Activated T-cell treated with anti-CD3 and anti-CD28 coated beads, Interleukin-2, amount 50 U/mL, for 72 hours (primary cell): ENCODE results near the gene DDX10. TPM values are rescaled to one million over a fixed set of nuclear protein-coding genes. Genes with fewer than 3 reads are reported as not detected.
"Not testable (repeated sequence)": the region's sequence is repeated elsewhere in the genome, so short reads cannot be mapped to it uniquely, and the experiment has no call there.

Experiments
- ATAC-seq, 2 donors: fragments of 150-1000 bp; cut with Tn5 transposase; replicated peaks in 1 of 2; 2 replicates each; pipeline ENCODE4 v1.10.0; 2021; ENCODE audit warnings: moderate library complexity in 2 of 2, mild to moderate bottlenecking in 1 of 2
- DNase-seq, 2 donors: peaks; one replicate each; pipeline ENCODE4 v3.0.0; 2021 to 2022; ENCODE audit warnings: mixed read lengths in 1 of 2
- H3K27ac Mint-ChIP-seq: one replicate; pipeline ENCODE4 v1.8.0; 2022; ENCODE audit warnings: mild to moderate bottlenecking, moderate library complexity, mixed read lengths
- H3K27me3 Mint-ChIP-seq: one replicate; pipeline ENCODE4 v1.8.0; 2022; ENCODE audit warnings: low read depth, mixed read lengths
- H3K36me3 Mint-ChIP-seq, 2 donors: one replicate each; pipeline ENCODE4 v1.8.0; 2022; ENCODE audit warnings: mixed read lengths in 2 of 2, mild to moderate bottlenecking in 1 of 2; ENCODE audit not compliant: insufficient read depth in 2 of 2
- H3K4me1 Mint-ChIP-seq: one replicate; pipeline ENCODE4 v1.8.0; 2022; ENCODE audit warnings: low read depth, mixed read lengths
- H3K4me3 Mint-ChIP-seq, 2 donors: one replicate each; pipeline ENCODE4 v1.8.0; 2022; ENCODE audit warnings: mild to moderate bottlenecking in 2 of 2, mixed read lengths in 2 of 2, moderate library complexity in 2 of 2
- H3K9me3 Mint-ChIP-seq, 2 donors: one replicate each; pipeline ENCODE4 v1.8.0; 2022; ENCODE audit warnings: mixed read lengths in 2 of 2
- total RNA-seq, 2 donors: library from RNA; stranded (reverse); gene quantifications; one replicate each; pipeline ENCODE4 v1.2.3, GENCODE V29; 2022

The DDX10 gene
- total RNA-seq, 2 donors from 2014 or later, result 24.9 to 32.7 TPM

DNA sequence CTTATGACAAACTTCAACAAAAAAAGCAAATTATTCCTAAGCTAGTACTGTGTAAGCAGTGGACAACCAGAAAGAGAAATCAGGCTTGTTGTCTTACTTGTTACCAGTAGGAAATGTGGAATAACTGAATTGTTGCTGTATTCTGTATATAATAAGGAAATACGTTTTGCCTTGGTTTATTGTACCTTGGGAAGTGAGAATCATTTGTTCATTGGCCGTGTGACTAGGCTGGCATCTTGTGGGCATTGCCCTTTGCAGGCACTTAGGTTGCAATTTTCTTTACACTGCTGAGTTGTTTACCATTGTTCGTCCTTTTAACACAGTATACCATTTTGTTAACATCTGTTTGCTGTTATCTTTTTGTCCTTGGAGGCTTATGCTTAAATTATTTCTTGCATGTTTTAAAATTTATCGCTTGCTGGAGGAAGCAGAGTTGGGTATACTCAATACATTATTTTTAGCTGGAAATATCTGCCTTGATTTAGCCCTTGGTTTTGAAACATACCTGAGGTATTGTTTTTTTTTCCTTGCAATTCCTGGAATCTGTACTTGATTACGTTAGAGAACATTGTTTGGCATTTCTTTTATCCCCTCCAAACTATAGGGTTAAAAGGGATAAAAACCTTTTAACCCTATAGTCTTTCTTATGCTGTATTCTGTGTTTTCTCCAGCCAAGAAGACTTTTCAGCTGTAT is 109.3 kb downstream of the DDX10 start:
- H3K9me3 Mint-ChIP-seq, result peaks cover 5 to 8% of the 10 kb centered on the region in 2 donors
- H3K4me3 Mint-ChIP-seq, result no peak overlapping the region
- DNase-seq, result no peak
- H3K36me3 Mint-ChIP-seq, result peaks cover 5 to 19% of the 10 kb centered on the region in 2 donors
- no peaks in the 10 kb centered on the region for H3K27me3 Mint-ChIP-seq
- no peak for ATAC-seq
- H3K4me1 Mint-ChIP-seq, result no peaks in the 10 kb centered on the region
- H3K27ac Mint-ChIP-seq, result no peak overlapping the region

DNA sequence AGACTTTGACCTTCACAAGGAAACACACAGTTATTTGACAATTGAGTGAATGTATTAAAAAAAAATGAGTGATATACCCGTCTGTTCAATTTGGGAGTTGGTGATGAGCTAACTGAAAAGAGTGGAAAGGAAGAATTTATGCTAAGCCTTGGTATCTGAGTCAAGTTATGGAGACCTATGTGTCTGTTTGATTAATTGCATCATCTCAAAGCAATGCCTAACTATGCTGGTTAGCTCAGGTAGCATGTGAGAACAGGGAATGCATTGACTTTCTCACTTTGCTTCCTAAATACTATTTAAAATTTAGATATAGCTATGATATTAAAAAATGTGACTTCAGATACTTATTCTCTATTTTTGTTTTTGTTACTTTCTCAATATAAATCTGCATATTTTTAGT is 110.5 kb downstream of the DDX10 start:
- H3K4me3 Mint-ChIP-seq, result no peak overlapping the region
- H3K36me3 Mint-ChIP-seq, result peaks cover 5 to 21% of the 10 kb centered on the region in 2 donors
- peaks cover 5 to 8% of the 10 kb centered on the region in 2 donors for H3K9me3 Mint-ChIP-seq
- DNase-seq (no peak), ATAC-seq (no peak)
- H3K27me3 Mint-ChIP-seq, result no peaks in the 10 kb centered on the region
- peaks cover 4% of the 10 kb centered on the region for H3K4me1 Mint-ChIP-seq
- no peak overlapping the region for H3K27ac Mint-ChIP-seq

DNA sequence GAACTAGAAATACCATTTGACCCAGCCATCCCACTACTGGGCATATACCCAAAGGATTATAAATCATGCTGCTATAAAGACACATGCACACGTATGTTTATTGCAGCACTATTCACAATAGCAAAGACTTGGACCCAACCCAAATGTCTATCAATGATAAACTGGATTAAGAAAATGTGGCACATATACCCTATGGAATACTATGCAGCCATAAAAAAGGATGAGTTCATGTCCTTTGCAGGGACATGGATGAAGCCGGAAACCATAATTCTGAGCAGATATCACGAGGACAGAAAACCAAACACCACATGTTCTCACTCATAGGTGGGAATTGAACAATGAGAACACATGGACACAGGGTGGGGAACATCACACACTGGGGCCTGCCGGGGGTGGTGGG is 114.3 kb downstream of the DDX10 start:
- not testable (repeated sequence) for H3K4me3 Mint-ChIP-seq, DNase-seq, ATAC-seq, H3K27ac Mint-ChIP-seq, H3K27me3 Mint-ChIP-seq, H3K9me3 Mint-ChIP-seq, H3K4me1 Mint-ChIP-seq
- H3K36me3 Mint-ChIP-seq, result peaks cover 8 to 19% of the 10 kb centered on the region in 2 donors

DNA sequence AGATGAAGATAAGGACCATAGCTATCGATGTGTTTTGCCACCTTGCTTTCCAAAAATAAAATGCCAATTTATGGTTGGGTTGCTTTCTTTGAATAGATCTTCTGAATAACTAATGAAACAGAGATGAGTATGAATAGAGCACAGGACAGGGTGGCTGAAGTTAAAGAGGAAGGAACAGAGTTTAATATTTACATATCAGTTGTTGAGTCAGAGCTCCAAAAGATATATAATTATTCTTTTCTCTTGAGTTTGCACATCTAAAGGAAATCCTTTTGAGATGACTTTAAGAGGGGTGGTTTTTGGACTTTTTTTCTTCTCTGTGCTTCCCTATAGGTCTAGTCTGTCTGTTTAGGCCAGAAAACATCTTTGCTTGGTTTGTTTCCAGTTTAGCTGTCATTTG is 115.2 kb downstream of the DDX10 start:
- no peak overlapping the region for H3K27ac Mint-ChIP-seq
- no peak overlapping the region for H3K4me3 Mint-ChIP-seq
- no peaks in the 10 kb centered on the region for H3K27me3 Mint-ChIP-seq
- peaks cover 4% of the 10 kb centered on the region for H3K4me1 Mint-ChIP-seq
- no peak for ATAC-seq
- H3K36me3 Mint-ChIP-seq, result peaks cover 8 to 19% of the 10 kb centered on the region in 2 donors
- DNase-seq, result no peak
- peaks cover 5 to 8% of the 10 kb centered on the region in 2 donors for H3K9me3 Mint-ChIP-seq

DNA sequence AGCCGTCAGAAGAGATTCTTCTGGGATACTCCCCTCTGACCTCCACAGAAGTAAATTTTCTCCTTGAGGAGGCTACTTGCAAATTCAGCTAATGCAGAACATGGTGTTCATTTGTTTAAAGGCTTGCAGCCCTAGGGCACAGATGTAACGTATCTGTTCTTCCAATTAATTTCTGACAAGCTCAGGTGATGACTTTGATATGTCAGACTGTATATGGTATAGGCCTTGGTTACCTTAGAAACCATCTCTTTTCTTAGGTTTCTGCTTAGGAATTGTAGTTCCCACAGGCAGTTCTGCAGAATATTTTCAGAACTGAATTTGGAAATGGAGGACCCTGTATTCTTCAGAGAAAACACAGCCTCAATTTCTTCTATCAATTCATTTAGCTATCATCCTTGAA is 117.1 kb downstream of the DDX10 start:
- ATAC-seq, result no peak
- H3K4me3 Mint-ChIP-seq, result no peak overlapping the region
- H3K4me1 Mint-ChIP-seq, result peaks cover 10% of the 10 kb centered on the region
- no peak for DNase-seq
- no peak overlapping the region for H3K27ac Mint-ChIP-seq
- peaks cover 5 to 16% of the 10 kb centered on the region in 2 donors for H3K36me3 Mint-ChIP-seq
- H3K27me3 Mint-ChIP-seq, result no peaks in the 10 kb centered on the region
- peaks cover 5 to 6% of the 10 kb centered on the region in 2 donors for H3K9me3 Mint-ChIP-seq

DNA sequence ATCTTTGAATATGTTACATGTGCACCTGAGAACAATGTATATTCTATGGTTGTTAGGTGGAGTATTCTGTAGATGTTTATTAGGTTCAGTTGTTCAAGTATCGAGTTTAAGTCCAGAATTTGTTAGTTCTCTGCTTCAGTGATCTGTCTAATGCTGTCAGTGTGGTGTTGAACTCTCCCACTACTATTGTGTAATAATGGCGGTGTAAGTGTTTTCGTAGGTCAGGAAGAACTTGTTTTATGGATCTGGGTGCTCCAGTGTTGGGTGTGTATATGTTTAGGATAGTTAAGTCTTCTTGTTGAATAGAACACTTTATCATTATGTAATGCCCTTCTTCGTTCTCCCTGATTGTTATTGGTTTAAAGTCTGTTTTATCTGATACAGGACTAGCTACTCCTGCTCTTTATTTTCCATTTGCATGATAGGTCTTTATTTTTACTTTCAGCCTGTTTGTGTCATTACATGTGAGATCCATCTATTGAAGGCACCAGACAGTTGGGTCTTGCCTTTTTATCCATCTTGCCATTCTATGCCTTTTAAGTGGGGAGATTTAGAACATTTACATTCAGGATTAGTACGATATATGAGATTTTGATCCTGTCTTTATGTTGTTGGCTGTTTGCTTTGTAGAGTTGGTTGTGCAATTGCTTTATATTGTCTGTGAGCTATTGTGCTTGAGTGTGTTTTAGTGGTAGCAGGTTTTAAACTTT is 121.6 kb downstream of the DDX10 start:
- H3K36me3 Mint-ChIP-seq, result peaks cover 0 to 4% of the 10 kb centered on the region in 2 donors
- H3K27me3 Mint-ChIP-seq, result no peaks in the 10 kb centered on the region
- peaks cover 34% of the 10 kb centered on the region for H3K4me1 Mint-ChIP-seq
- H3K4me3 Mint-ChIP-seq, result no peak overlapping the region
- DNase-seq (no peak), ATAC-seq (no peak)
- peaks cover 0 to 3% of the 10 kb centered on the region in 2 donors for H3K9me3 Mint-ChIP-seq
- peak overlapping the region; percentile 27 for H3K27ac Mint-ChIP-seq

DNA sequence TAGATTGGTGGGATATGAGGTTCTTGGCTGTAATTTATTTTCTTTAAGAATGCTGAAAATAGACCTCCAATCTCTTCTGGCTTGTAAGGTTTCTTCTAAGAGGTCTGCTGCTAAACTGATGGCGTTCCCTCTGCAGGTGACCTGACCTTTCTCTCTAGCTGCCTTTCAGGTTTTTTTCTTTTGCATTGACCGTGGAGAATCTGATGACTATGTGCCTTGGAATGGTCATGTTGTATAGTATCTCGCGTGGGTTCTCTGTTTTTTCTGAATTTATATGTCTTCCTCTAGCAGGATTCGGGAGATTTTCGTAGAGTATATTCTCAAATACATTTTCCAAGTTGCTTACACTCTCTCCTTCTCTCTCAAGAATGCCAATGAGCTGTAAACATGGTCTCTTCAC is 122.2 kb downstream of the DDX10 start:
- H3K9me3 Mint-ChIP-seq, result peaks cover 0 to 3% of the 10 kb centered on the region in 2 donors
- no peaks in the 10 kb centered on the region for H3K27me3 Mint-ChIP-seq
- no peak for ATAC-seq
- no peak overlapping the region for H3K27ac Mint-ChIP-seq
- DNase-seq, result no peak
- H3K4me3 Mint-ChIP-seq, result no peak overlapping the region
- H3K4me1 Mint-ChIP-seq, result peaks cover 34% of the 10 kb centered on the region
- H3K36me3 Mint-ChIP-seq, result peaks cover 0 to 4% of the 10 kb centered on the region in 2 donors

DNA sequence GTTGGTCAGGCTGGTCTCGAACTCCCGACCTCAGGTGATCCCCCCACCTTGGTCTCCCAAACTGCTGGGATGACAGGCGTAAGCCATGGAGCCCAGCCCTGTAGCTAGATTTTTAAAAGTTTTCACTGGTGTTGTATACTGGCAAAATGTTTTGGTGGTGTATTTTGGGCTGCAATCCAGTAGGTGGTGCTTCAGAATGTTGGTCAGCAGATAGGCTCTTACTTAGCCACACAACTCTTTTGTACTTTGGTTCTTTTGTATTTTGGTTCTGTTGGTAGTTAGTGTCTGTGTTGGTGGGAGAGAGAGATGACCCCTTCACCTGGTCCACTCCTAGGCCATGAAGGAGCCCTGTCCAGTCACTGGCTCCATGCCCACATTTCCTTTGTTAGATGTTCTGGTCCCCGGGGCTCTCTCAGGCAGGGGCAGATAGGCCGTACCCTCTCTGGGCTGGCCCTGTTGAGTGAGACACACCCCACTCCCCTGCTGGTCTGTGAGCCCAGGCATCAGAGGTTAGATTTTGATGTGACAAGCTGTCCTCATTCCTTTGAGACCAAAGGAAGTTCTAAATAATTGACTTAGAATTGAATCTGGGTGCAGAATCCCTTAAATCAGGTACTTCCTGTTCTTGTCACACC is 123.8 kb downstream of the DDX10 start:
- ATAC-seq, result peak in 1 of 2 donors; percentile 37
- H3K4me3 Mint-ChIP-seq, result no peak overlapping the region
- peaks cover 0 to 3% of the 10 kb centered on the region in 2 donors for H3K9me3 Mint-ChIP-seq

DNA sequence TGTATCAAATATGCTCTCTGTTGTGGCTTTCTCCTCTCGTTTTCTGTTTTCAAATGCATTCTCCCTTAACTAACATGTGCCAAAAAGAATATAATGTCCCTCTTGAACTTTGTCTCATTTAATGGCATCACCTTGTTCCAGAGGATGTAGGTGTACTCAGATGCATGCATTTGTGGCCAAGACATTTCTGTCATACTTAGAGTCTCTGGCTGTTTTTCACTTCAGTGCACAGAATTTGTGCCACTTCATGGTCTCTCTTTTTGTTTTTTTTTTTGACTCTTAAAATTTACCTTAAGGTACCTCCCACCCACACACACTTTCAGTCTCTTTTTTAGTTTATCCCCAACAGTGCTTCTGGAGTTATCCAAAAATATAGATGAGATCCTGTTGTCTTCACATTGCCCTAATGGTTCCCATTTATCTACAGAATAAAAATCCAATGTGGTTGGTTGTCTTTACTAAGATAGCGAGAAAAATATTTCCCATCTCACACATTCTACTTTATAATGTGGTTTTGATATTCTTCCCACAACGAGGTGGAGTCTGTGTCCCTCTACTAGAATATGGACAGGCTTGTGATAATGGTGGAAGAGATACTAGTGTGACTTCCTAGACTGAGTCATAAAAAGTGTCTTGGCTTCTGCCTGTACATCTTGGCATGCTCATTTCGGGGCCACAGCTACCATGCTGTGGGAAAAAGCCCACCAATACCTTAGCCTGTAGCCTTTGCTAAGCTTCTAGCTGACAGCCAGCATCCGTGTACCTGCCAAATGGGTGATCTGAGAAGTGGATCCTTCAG is 125.8 kb downstream of the DDX10 start:
- Mint-ChIP-seq H3K4me1 (peaks cover 29% of the 10 kb centered on the region), H3K27ac (peak overlapping the region; percentile 53), H3K4me3 (peak overlapping the region in 1 of 2 donors; percentile 54), H3K27me3 (no peaks in the 10 kb centered on the region), H3K9me3 (no peaks in the 10 kb centered on the region), H3K36me3 (no peaks in the 10 kb centered on the region)
- DNase-seq (no peak), ATAC-seq (peak; percentile 68 to 80)

More for the DNA sequence above, 123.8 kb downstream of the DDX10 start:
- peak in 1 of 2 donors; percentile 5 for DNase-seq
- peaks cover 34% of the 10 kb centered on the region for H3K4me1 Mint-ChIP-seq
- H3K36me3 Mint-ChIP-seq, result peaks cover 0 to under 1% of the 10 kb centered on the region in 2 donors
- H3K27me3 Mint-ChIP-seq, result no peaks in the 10 kb centered on the region
- no peak overlapping the region for H3K27ac Mint-ChIP-seq

DNA sequence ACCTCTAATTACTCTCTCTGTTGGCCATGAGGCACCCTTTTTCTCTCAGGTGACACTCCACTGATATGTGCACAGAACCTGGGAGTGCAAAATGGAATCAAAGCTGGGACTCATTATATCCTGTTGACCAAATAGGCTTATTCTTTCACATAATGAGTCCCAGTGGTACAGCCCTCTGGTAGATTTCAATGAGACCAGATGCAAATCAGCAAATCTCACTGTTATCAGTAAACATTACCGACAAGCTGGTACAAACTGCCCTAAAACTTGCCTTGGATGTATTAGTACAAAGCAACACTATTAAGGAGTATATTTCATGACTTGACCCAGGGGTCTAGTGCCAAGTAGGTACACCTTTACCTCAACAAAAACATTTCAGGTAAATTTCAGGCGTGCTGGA is 128.3 kb downstream of the DDX10 start:
- Mint-ChIP-seq H3K27me3 (no peaks in the 10 kb centered on the region), H3K4me1 (peaks cover 30% of the 10 kb centered on the region), H3K9me3 (peaks cover 0 to 2% of the 10 kb centered on the region in 2 donors), H3K4me3 (no peak overlapping the region), H3K27ac (no peak overlapping the region), H3K36me3 (peaks cover 1 to 2% of the 10 kb centered on the region in 2 donors)
- DNase-seq (no peak), ATAC-seq (no peak)

DNA sequence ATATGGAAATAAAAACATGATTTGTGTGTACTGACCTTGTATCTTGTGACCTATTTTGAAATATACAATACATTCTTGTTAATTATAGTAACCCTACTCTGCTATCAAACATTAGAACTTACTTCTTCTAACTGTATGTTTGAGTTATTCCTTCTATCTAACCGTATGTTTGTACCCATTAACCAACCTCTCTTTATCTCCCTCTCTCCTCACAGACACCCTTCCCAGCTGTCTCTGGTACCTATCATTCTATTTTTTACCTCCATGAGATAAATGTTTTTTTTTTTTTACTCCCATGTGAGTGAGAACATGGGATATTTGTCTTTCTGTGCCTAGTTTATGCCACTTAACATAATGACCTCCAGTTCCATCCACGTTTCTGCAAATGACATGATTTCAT is 128.7 kb downstream of the DDX10 start:
- ATAC-seq, result no peak
- Mint-ChIP-seq H3K9me3 (peaks cover 0 to 2% of the 10 kb centered on the region in 2 donors), H3K27ac (no peak overlapping the region), H3K4me1 (peaks cover 25% of the 10 kb centered on the region), H3K4me3 (no peak overlapping the region), H3K36me3 (peaks cover 1 to 2% of the 10 kb centered on the region in 2 donors), H3K27me3 (no peaks in the 10 kb centered on the region)
- DNase-seq, result no peak

DNA sequence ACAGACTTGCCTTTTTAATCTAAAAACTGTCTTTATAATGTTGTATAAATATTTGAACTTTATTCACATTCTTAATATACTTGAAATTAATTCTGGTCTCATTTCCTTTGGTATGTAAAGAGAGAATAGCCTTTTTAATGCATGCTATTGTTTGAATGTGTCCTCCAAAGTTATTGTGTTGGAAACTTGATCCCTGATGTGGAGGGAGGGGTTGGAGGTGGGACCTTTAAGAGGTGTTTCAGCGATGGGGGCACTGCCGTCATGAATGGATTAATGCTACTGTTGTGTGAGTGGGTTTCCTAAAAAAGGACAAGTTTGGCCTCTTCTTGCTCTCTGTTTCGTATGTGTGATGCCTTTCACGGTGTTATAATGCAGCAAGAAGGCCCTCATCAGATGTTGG is 131.7 kb downstream of the DDX10 start:
- Mint-ChIP-seq H3K27me3 (no peaks in the 10 kb centered on the region), H3K9me3 (peaks cover 0 to 2% of the 10 kb centered on the region in 2 donors), H3K4me3 (no peak overlapping the region), H3K4me1 (peaks cover 5% of the 10 kb centered on the region), H3K36me3 (peaks cover 1 to 2% of the 10 kb centered on the region in 2 donors), H3K27ac (no peak overlapping the region)
- DNase-seq (no peak), ATAC-seq (no peak)
